ENCODE results near the gene POLD4. TPM values are rescaled to one million over a fixed set of nuclear protein-coding genes. Genes with fewer than 3 reads are reported as not detected.

POLD4 gene
- total and polyA plus RNA-seq, 5 donors: 53.8 to 124 (median 67.1) TPM

DNA sequence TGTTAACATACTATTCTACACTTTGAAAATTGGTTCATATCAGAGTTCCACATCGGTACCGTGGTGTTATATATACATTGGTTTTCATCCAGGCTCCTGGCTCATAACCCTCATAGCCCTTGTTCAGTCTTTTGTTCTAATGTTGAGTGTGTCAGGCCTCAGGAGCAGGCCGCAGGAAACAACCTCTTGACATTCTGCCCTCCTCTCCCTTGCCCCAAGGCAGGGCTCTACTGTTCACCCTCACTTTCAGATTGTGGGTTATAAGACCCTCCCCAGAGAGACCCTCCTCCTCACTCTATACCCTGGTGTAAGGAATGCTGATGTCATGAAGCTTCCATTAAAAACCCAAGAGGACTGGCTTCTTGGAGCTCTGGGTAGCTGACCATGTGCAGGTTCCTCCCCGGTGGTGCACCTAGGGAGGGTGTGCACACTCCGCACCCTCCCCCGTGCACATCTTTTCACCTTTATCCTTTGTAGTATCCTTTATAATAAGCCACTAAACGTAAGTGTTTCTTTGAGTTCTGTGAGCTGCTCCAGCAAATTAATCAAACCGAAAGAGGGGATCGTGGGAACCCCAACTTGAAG, 37.9 kb downstream of the POLD4 start:
- DNase-seq: no peak
- Histone ChIP-seq H3K9me3 (ENCODE audit: control insufficient read depth, low read length) (no peaks in the 10 kb centered on the region), H3K4me3 (ENCODE audit: low read length) (no peak overlapping the region), H3K4me1 (ENCODE audit: control insufficient read depth, insufficient read depth, low read length) (no peaks in the 10 kb centered on the region), H3K27me3 (ENCODE audit: control insufficient read depth, insufficient read depth) (no peaks in the 10 kb centered on the region), H3K27ac (ENCODE audit: low read length) (no peak overlapping the region)
- intact Hi-C loops (cut with DNase I): loop anchor here in 1 of 4 donors (5.0 kb wide), 1 partner anchor 48 kb away; the partner anchor contains the start of gene GRK2
- 79% methylated on average over 9 of the region's 9 CpGs for WGBS
- no peak for ATAC-seq

DNA sequence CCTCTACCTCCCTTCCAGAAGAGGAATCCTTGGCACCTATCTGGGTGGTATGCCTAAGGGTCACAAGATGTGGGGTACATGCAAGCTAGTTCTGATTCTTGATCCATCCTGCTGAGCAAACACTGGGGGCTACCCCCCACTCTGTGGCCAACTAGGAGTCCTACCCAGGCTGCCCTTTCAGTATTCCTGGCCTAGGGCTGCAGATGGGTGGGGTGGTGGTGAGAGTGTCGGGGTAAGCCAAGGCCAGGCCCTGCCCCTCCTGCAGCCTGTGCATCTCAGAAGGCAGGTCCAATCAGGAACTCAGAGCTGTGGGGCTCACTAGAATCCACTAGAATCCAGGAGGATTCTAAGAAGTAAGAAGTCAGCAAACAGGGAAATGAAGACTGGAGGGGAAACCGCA, 39.1 kb downstream of the POLD4 start:
- H3K4me1 ChIP-seq (ENCODE audit: control insufficient read depth, insufficient read depth, low read length): no peaks in the 10 kb centered on the region
- no peaks in the 10 kb centered on the region for H3K27me3 ChIP-seq (ENCODE audit: control insufficient read depth, insufficient read depth)
- no peak overlapping the region for H3K4me3 ChIP-seq (ENCODE audit: low read length)
- intact Hi-C loops (cut with DNase I): no loop called here
- ATAC-seq (no peak), DNase-seq (no peak)
- no peak overlapping the region for H3K27ac ChIP-seq (ENCODE audit: low read length)
- WGBS: 85% methylated on average over 2 of the region's 2 CpGs
- no peaks in the 10 kb centered on the region for H3K9me3 ChIP-seq (ENCODE audit: control insufficient read depth, low read length)

DNA sequence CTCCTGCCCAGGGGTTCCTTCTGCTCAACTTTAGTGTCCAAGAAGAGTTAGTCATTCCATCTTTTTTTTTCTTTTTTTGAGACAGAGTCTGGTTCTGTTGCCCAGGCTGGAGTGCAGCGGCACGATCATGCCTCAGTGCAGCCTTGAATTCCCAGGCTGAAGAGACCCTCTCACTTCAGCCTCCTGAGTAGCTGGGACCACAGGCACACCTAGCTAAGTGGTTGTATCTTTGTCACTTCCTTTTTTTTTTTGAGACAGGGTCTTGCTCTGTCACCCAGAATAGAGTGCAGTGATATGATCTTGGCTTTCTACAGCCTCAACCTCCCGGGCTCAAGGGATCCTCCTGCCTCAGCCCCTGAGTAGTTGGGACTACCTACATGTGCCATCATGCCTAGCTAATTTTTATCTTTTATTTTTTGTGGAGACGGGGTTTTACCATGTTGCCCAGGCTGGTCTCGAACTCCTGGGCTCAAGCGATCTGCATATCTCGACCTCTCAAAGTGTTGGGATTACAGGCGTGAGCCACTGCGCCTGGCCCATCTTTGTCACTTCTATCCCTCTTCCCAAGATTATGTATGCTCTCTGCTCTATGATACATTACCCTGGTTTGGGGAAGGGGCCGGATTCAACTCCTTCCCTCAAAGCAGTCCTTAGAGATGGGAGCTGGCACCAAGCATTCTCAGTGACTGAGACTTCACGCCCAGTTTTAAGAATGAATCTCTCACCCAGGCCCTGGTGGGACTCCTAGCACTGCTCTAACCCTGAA, 40.0 kb downstream of the POLD4 start:
- Histone ChIP-seq H3K27me3 (ENCODE audit: control insufficient read depth, insufficient read depth) (no peaks in the 10 kb centered on the region), H3K27ac (ENCODE audit: low read length) (no peak overlapping the region), H3K4me3 (ENCODE audit: low read length) (no peak overlapping the region), H3K4me1 (ENCODE audit: control insufficient read depth, insufficient read depth, low read length) (no peaks in the 10 kb centered on the region), H3K9me3 (ENCODE audit: control insufficient read depth, low read length) (no peaks in the 10 kb centered on the region)
- ATAC-seq (no peak), DNase-seq (no peak)
- intact Hi-C loops (cut with DNase I): no loop called here
- 83% methylated on average over 11 of the region's 11 CpGs for WGBS

DNA sequence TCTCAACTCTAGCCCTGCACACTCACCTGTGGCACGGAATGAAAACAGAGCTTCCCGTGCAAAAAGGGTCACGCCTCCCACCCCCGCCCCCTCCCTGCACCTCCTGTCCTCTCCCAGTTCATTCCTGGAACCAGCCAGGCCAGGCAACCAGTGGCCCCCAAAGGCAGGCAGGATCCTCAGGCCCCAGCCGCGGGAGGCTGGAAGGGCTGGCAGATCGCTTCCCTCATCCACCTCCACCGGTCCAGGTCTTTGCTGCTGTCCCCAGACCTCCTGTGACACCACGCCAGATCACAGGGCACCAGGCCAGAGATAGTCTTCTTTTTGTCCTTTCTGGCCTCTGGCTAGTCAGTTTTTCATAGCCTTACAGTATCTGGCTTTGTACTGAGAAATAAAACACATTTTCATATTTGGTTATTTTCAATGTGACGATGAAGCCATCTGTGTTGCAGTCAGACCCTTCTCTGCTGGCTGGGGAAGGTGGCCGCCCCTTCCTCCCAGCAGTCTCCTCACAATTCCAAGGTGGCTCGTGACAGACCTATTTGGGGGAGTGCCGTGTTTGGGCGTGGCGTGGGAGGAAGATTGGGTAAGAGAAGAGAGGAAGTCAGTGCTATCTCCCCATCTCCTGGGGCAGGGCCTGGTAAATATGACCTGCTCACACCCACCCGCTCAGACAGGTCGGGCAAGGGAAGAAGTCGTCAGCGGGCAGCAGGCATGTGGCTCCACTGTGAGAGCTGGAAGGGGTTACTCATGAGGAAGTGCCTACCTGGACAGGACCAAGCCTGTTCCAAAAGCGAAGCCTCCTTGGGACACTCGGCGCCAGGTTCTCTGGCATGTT, 40.9 kb downstream of the POLD4 start:
- no peaks in the 10 kb centered on the region for H3K4me1 ChIP-seq (ENCODE audit: control insufficient read depth, insufficient read depth, low read length)
- ATAC-seq: no peak
- 69% methylated on average over 22 of the region's 22 CpGs for WGBS
- no peak overlapping the region for H3K4me3 ChIP-seq (ENCODE audit: low read length)
- no peaks in the 10 kb centered on the region for H3K27me3 ChIP-seq (ENCODE audit: control insufficient read depth, insufficient read depth)
- intact Hi-C loops (cut with DNase I): no loop called here
- H3K27ac ChIP-seq (ENCODE audit: low read length): no peak overlapping the region
- H3K9me3 ChIP-seq (ENCODE audit: control insufficient read depth, low read length): no peaks in the 10 kb centered on the region
- DNase-seq: peak in 1 of 3 donors; percentile 33

DNA sequence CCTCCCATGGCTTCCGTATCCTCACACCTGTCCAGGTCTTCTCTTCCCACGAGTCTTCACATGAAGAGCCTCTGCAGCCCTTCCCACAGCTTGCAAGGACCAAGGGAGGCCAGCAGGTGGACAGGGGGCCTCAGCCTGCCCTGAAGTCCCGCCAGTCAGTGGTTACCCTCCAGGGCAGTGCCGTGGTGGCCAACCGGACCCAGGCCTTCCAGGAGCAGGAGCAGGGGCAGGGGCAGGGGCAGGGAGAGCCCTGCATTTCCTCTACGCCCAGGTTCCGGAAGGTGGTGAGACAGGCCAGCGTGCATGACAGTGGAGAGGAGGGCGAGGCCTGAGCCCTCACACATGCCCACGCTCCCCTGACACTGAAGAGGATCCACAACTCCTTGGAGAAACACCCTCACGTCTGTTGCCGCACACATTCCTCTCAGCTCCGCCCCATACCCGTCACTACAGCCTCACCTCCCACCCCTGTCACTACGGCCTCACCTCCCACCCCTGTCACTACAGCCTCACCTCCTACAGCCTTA, 41.7 kb downstream of the POLD4 start:
- H3K27ac ChIP-seq (ENCODE audit: low read length): no peak overlapping the region
- WGBS: 85% methylated on average over 15 of the region's 15 CpGs
- no peaks in the 10 kb centered on the region for H3K9me3 ChIP-seq (ENCODE audit: control insufficient read depth, low read length)
- H3K4me1 ChIP-seq (ENCODE audit: control insufficient read depth, insufficient read depth, low read length): no peaks in the 10 kb centered on the region
- intact Hi-C loops (cut with DNase I): no loop called here
- DNase-seq: no peak
- no peaks in the 10 kb centered on the region for H3K27me3 ChIP-seq (ENCODE audit: control insufficient read depth, insufficient read depth)
- no peak overlapping the region for H3K4me3 ChIP-seq (ENCODE audit: low read length)
- ATAC-seq: no peak

DNA sequence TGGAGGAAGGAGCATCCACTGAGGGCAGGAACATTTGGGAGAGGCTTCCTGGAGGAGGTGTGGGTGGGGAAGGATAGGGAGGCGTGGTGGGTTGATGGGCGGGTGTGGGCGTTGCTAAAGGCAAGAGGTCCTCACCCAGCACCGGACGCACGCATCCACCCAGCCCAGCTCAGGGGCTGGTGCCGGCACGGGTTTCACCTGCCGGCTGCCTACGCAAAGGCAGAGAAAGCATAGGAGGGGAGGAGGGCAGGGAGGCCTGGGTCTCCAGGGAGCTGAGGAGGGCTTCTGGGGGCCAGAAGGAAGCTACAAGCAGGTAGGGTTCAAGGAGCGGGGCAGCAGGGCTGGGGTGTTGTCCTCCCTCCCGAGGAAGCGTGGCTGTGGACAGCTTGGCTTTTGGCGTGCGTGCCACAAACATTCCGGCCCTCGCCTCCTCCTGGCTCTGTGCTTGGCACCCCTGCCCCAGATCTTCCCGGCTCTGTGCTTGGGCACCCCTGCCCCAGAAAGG, 42.2 kb downstream of the POLD4 start:
- intact Hi-C loops (cut with DNase I): no loop called here
- 87% methylated on average over 18 of the region's 18 CpGs for WGBS
- peak in 1 of 3 donors; percentile 42 for DNase-seq

DNA sequence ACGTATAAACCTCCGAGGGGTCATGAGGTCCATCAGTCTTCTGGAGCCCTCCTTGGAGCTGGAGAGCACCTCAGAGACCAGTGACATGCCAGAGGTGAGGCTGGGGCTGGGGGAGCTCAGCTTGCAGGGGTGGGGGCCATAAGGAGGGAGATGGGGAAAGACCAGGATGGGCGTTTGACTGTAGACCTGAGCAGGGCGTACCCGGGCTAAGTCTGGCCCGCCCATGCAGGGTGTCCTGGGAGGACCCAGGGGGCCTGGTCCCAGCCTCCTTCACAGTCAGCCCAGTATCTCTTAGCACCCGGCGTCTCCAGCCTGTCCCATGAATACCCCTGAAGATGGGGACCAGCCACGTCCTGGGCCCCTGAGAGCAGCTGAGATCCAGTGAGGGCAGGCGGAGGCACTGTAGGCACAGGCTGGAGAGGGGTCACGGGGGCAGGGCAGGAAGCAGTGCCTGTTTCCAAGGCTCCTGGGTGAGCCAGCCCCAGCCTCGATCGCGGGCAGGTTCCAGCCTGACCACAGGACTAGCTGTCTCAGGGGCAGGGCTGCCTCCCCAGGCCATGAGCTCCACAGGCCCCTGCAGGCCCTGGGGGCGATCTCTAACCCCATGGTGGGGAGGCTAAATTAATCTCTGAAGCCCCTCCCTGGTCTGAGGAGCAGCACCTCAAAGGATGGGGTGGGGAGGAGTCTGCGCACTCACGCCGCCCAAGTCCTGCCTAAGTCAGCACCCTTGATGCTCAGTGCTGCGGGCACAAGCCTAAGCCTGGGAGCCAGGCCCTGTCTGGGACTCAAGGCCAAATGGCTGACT, 42.9 kb downstream of the POLD4 start:
- Histone ChIP-seq H3K27ac (ENCODE audit: low read length) (no peak overlapping the region), H3K27me3 (ENCODE audit: control insufficient read depth, insufficient read depth) (no peaks in the 10 kb centered on the region), H3K4me3 (ENCODE audit: low read length) (no peak overlapping the region), H3K9me3 (ENCODE audit: control insufficient read depth, low read length) (no peaks in the 10 kb centered on the region), H3K4me1 (ENCODE audit: control insufficient read depth, insufficient read depth, low read length) (no peaks in the 10 kb centered on the region)
- ATAC-seq (no peak), DNase-seq (peak in 1 of 3 donors; percentile 41)
- intact Hi-C loops (cut with DNase I): no loop called here
- 86% methylated on average over 19 of the region's 19 CpGs for WGBS

More for the DNA sequence above, 42.2 kb downstream of the POLD4 start:
- Histone ChIP-seq H3K4me1 (ENCODE audit: control insufficient read depth, insufficient read depth, low read length) (no peaks in the 10 kb centered on the region), H3K27ac (ENCODE audit: low read length) (no peak overlapping the region), H3K4me3 (ENCODE audit: low read length) (no peak overlapping the region), H3K9me3 (ENCODE audit: control insufficient read depth, low read length) (no peaks in the 10 kb centered on the region), H3K27me3 (ENCODE audit: control insufficient read depth, insufficient read depth) (no peaks in the 10 kb centered on the region)
- no peak for ATAC-seq

DNA sequence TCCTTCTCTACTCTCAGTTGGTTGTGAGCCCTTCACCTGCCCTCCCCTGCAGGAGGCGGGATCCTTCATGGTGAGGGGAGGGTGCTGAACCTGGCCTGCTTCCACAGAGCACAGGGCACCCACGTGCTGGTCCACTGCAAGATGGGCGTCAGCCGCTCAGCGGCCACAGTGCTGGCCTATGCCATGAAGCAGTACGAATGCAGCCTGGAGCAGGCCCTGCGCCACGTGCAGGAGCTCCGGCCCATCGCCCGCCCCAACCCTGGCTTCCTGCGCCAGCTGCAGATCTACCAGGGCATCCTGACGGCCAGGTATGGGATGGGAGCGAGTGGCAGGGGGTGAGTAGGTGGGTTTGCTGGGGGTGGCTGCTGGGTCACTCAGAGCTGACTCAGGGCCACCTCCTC, 43.7 kb downstream of the POLD4 start:
- H3K9me3 ChIP-seq (ENCODE audit: control insufficient read depth, low read length): no peaks in the 10 kb centered on the region
- H3K27ac ChIP-seq (ENCODE audit: low read length): no peak overlapping the region
- H3K4me3 ChIP-seq (ENCODE audit: low read length): no peak overlapping the region
- H3K4me1 ChIP-seq (ENCODE audit: control insufficient read depth, insufficient read depth, low read length): no peaks in the 10 kb centered on the region
- intact Hi-C loops (cut with DNase I): no loop called here
- DNase-seq (peak in 1 of 3 donors; percentile 61), ATAC-seq (no peak)
- WGBS: 94% methylated on average over 14 of the region's 14 CpGs
- no peaks in the 10 kb centered on the region for H3K27me3 ChIP-seq (ENCODE audit: control insufficient read depth, insufficient read depth)

DNA sequence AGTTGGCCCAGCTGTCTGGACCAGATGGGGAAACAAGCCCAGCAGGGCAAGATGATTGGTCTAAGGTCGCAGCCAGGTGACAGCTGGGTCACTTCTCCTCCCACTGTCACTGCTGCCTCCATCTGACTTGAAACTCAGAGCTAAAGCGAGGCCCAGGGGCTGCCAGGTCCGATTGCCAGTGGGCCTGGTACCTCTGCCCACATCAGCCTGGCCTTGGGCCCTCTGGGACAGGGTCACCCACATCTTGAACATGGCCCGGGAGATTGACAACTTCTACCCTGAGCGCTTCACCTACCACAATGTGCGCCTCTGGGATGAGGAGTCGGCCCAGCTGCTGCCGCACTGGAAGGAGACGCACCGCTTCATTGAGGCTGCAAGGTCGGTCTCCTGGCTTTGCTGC, 44.2 kb downstream of the POLD4 start:
- 95% methylated on average over 11 of the region's 11 CpGs for WGBS
- H3K4me3 ChIP-seq (ENCODE audit: low read length): no peak overlapping the region
- intact Hi-C loops (cut with DNase I): no loop called here
- no peak overlapping the region for H3K27ac ChIP-seq (ENCODE audit: low read length)
- peaks cover 2% of the 10 kb centered on the region for H3K4me1 ChIP-seq (ENCODE audit: control insufficient read depth, insufficient read depth, low read length)
- H3K9me3 ChIP-seq (ENCODE audit: control insufficient read depth, low read length): no peaks in the 10 kb centered on the region
- ATAC-seq: no peak
- no peak for DNase-seq
- H3K27me3 ChIP-seq (ENCODE audit: control insufficient read depth, insufficient read depth): no peaks in the 10 kb centered on the region
